Liver (tissue), 9 donors: ENCODE results near the gene CCNB1IP1. TPM values are rescaled to one million over a fixed set of nuclear protein-coding genes. Genes with fewer than 3 reads are reported as not detected.

Experiments
- DNase-seq: peaks from one replicate; pipeline ENCODE4 v3.0.0-alpha.2; 2017; ENCODE audit warnings: low spot score
- H3K27ac ChIP-seq, 2 donors: one replicate each; pipeline ENCODE4 v1.7.0; 2013; ENCODE audit warnings: inconsistent platforms in 2 of 2, low read length in 2 of 2, control low read depth in 1 of 2, low read depth in 1 of 2, mild to moderate bottlenecking in 1 of 2
- H3K27me3 ChIP-seq, 4 donors: one replicate each; pipeline versions ENCODE4 v1.6.1 to v1.7.0; 2013; ENCODE audit warnings: low read length in 3 of 4, inconsistent platforms in 1 of 4, mild to moderate bottlenecking in 1 of 4, moderate library complexity in 1 of 4; ENCODE audit not compliant: control insufficient read depth in 4 of 4, insufficient read depth in 4 of 4
- H3K36me3 ChIP-seq, 4 donors: one replicate each; pipeline versions ENCODE4 v1.6.1 to v1.7.0; 2013; ENCODE audit warnings: low read length in 3 of 4, mild to moderate bottlenecking in 3 of 4, low read depth in 1 of 4, moderate library complexity in 1 of 4; ENCODE audit not compliant: control insufficient read depth in 4 of 4, insufficient read depth in 3 of 4
- H3K4me1 ChIP-seq, 4 donors: one replicate each; pipeline versions ENCODE4 v1.6.1 to v1.7.0; 2013; ENCODE audit warnings: low read length in 3 of 4, mild to moderate bottlenecking in 3 of 4, moderate library complexity in 1 of 4; ENCODE audit not compliant: control insufficient read depth in 4 of 4, insufficient read depth in 4 of 4
- H3K4me3 ChIP-seq, 3 donors: one replicate each; pipeline versions ENCODE4 v1.6.1 to v1.7.0; 2013; ENCODE audit warnings: low read length in 3 of 3, control low read depth in 1 of 3, low read depth in 1 of 3, mild to moderate bottlenecking in 1 of 3
- H3K9ac ChIP-seq, 2 donors: one replicate each; pipeline ENCODE4 v1.7.0; 2013; ENCODE audit warnings: low read length in 2 of 2, mild to moderate bottlenecking in 2 of 2, moderate library complexity in 2 of 2, control low read depth in 1 of 2, low read depth in 1 of 2
- H3K9me3 ChIP-seq, 4 donors: one replicate each; pipeline versions ENCODE4 v1.6.1 to v1.7.0; 2013; ENCODE audit warnings: low read length in 3 of 4; ENCODE audit not compliant: control insufficient read depth in 4 of 4
- CTCF ChIP-seq: fragments of 150-350 bp; IDR thresholded peaks from 2 replicates; pipeline ENCODE4 v1.5.1; 2017; ENCODE audit warnings: improper control_type of control experiment, low read depth, low read length; ENCODE audit not compliant: missing input control
- EGR1 ChIP-seq, 2 donors: IDR thresholded peaks; 2 replicates each; pipeline ENCODE4 v1.6.1; 2016 to 2018; ENCODE audit warnings: antibody characterized with exemption in 2 of 2, low read depth in 2 of 2
- FOXA1 ChIP-seq: IDR thresholded peaks from 2 replicates; pipeline ENCODE4 v1.6.1; 2016; ENCODE audit warnings: antibody characterized with exemption
- FOXA2 ChIP-seq: IDR thresholded peaks from 2 replicates; pipeline ENCODE4 v1.6.1; 2016; ENCODE audit warnings: antibody characterized with exemption
- HNF4A ChIP-seq, 2 donors: conservative IDR thresholded peaks; 2 replicates each; pipeline ENCODE4 v1.6.1; 2016; ENCODE audit warnings: antibody characterized with exemption in 2 of 2, mild to moderate bottlenecking in 2 of 2
- HNF4G ChIP-seq: IDR thresholded peaks from 2 replicates; pipeline ENCODE4 v1.6.1; 2016; ENCODE audit warnings: antibody characterized with exemption
- MAX ChIP-seq: IDR thresholded peaks from 2 replicates; pipeline ENCODE4 v1.6.1; 2016; ENCODE audit warnings: antibody characterized with exemption
- NR2F2 ChIP-seq: IDR thresholded peaks from 2 replicates; pipeline ENCODE4 v1.6.1; 2016; ENCODE audit warnings: antibody characterized with exemption
- RAD21 ChIP-seq, 2 donors: IDR thresholded peaks; 2 replicates each; pipeline ENCODE4 v1.6.1; 2016; ENCODE audit warnings: antibody characterized with exemption in 2 of 2, mild to moderate bottlenecking in 2 of 2
- REST ChIP-seq: IDR thresholded peaks from 2 replicates; pipeline ENCODE4 v1.6.1; 2016; ENCODE audit warnings: antibody characterized with exemption, mild to moderate bottlenecking
- RXRA ChIP-seq, 2 donors: IDR thresholded peaks; 2 replicates each; pipeline ENCODE4 v1.6.1; 2017 to 2018; ENCODE audit warnings: antibody characterized with exemption in 2 of 2, mild to moderate bottlenecking in 1 of 2
- SP1 ChIP-seq: IDR thresholded peaks from 2 replicates; pipeline ENCODE4 v1.6.1; 2018; ENCODE audit warnings: antibody characterized with exemption, mild to moderate bottlenecking
- TAF1 ChIP-seq: conservative IDR thresholded peaks from 2 replicates; pipeline ENCODE4 v1.6.1; 2016; ENCODE audit warnings: antibody characterized with exemption, mild to moderate bottlenecking
- YY1 ChIP-seq: IDR thresholded peaks from 2 replicates; pipeline ENCODE4 v1.6.1; 2016; ENCODE audit warnings: antibody characterized with exemption, mild to moderate bottlenecking
- ZBTB33 ChIP-seq: IDR thresholded peaks from 2 replicates; pipeline ENCODE4 v1.6.1; 2016; ENCODE audit warnings: antibody characterized with exemption
- WGBS: extraction: QIAGEN DNeasy Blood & Tissue Kit; methylation state at CpG from one replicate; pipeline ENCODE4 v1.1.7; 2013; 5-methylcytosine and 5-hydroxymethylcytosine counted together
- polyA plus RNA-seq, 2 donors: library from polyadenylated mRNA; stranded (reverse) in 1 of 2; unstranded in 1 of 2; fragments of 200-250 nt in 1 of 2; fragments of >200 nt in 1 of 2; fragmentation: Nextera tagmentation in 1 of 2; extraction: Ambion mirVana in 1 of 2; gene quantifications; one replicate each; pipeline versions ENCODE4 v1.2.1 to v1.2.3, GENCODE V29; 2013 to 2015
- total RNA-seq, 2 donors: library from RNA; depleted of rRNA; stranded (reverse); fragments of >200 nt; gene quantifications; one replicate each; pipeline ENCODE4 v1.2.3, GENCODE V29; 2014
- donor health status: healthy.
- donor health status: healthy.
- donor health status: healthy.
- donor health status: healthy.
- donor health status: healthy.

Gene CCNB1IP1
- total and polyA plus RNA-seq, 4 donors, result 14.5 to 31.0 (median 15.7) TPM

GRCh38 chr14:20302042-20302755 lies 30.9 kb downstream of the CCNB1IP1 start:
- 95% methylated on average over 1 of the region's 1 CpG for WGBS
- Histone ChIP-seq H3K4me1 (peaks cover 1 to 14% (median 12%) of the 10 kb centered on the region in 4 donors), H3K27ac (no peak overlapping the region), H3K27me3 (no peaks in the 10 kb centered on the region), H3K9ac (no peak overlapping the region), H3K36me3 (peaks cover 5 to 35% (median 22%) of the 10 kb centered on the region in 4 donors), H3K4me3 (no peak overlapping the region), H3K9me3 (no peaks in the 10 kb centered on the region)
- DNase-seq, result no peak
- TF ChIP-seq HNF4A (conservative IDR thresholded peaks at IDR 0.05), result no peak
- TF ChIP-seq RXRA (IDR thresholded peaks at IDR 0.05), result no peak
- no peak for TF ChIP-seq TAF1
- TF ChIP-seq NR2F2, result no peak
- TF ChIP-seq FOXA1, result no peak
- no peak for TF ChIP-seq REST
- TF ChIP-seq SP1, result no peak
- no peak for TF ChIP-seq MAX
- TF ChIP-seq FOXA2, result no peak
- no peak for TF ChIP-seq YY1
- no peak for TF ChIP-seq HNF4G
- no peak for TF ChIP-seq CTCF

- no peak for DNase-seq
- Histone ChIP-seq H3K27ac (no peak overlapping the region), H3K4me3 (no peak overlapping the region), H3K4me1 (no peaks in the 10 kb centered on the region), H3K9ac (no peak overlapping the region), H3K36me3 (peaks cover 9 to 85% (median 61%) of the 10 kb centered on the region in 4 donors), H3K9me3 (no peaks in the 10 kb centered on the region), H3K27me3 (no peaks in the 10 kb centered on the region)
- TF ChIP-seq YY1 (no peak), ZBTB33 (no peak), RAD21 (IDR thresholded peaks at IDR 0.05) (no peak), REST (no peak), EGR1 (IDR thresholded peaks at IDR 0.05; ENCODE audit: low read depth in 2 of 2) (no peak), NR2F2 (no peak), TAF1 (no peak)
- 83% methylated on average over 4 of the region's 4 CpGs for WGBS
Measured at GRCh38 chr14:20295067-20295466, 38.0 kb downstream of the CCNB1IP1 start.
